HG02973 (cell line): ENCODE results near the gene AOPEP.

Experiments used
- ATAC-seq: cut with Tn5 transposase; IDR thresholded peaks from one replicate; pipeline ENCODE4 v1.9.1; 2021; ENCODE audit warnings: moderate library complexity; ENCODE audit not compliant: unreplicated experiment

Gene AOPEP

DNA sequence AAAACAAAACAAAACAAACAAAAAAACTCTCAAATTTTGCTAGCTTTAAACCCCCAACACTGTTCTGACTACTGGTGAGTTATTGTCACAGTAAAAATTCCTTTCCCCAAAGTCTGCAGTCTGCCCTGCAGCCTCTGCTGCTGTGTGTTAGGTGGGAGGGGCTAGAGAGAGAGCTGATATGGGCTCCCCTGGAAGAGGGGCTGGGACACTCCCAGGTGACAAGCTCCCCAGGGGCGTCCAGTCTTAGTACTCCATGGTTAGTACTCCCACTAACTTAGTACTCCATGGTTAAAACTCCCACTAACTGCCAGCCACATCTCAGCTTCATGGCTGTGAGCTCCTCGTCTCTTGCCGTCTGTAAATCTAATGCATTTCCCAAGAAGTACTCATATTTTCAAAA lies 399.2 kb downstream of the AOPEP start:
- ATAC-seq = no peak

DNA sequence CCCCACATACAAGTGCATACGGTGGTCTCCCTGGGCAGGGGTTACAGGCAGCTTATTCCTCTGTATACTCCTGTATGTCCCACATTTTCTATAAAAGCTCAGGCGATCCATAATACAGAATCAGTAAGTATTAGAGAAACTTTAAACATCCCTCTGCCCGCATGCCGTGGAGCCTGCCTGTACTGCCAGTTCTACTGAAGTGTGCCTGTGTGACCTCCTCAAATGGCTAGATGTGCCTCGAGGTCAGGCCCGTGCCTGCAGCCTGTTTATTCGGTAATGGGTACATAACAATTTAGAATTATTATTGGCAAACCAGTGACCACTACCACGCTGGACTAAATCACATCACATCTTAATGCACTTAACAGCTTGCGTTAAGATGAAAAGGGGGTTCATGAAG lies 400.2 kb downstream of the AOPEP start:
- ATAC-seq = no peak

GRCh38 chr9:95127249-95128176 lies 401.0 kb downstream of the AOPEP start:
- ATAC-seq = no peak

GRCh38 chr9:95128177-95128524 lies 401.7 kb downstream of the AOPEP start:
- ATAC-seq = no peak

GRCh38 chr9:95129476-95130291 lies 403.2 kb downstream of the AOPEP start:
- no peak for ATAC-seq

- no peak for ATAC-seq
These were observed 404.0 kb downstream of the AOPEP start for GRCh38 chr9:95130484-95130883.

GRCh38 chr9:95131023-95131943 lies 404.8 kb downstream of the AOPEP start:
- no peak for ATAC-seq

DNA sequence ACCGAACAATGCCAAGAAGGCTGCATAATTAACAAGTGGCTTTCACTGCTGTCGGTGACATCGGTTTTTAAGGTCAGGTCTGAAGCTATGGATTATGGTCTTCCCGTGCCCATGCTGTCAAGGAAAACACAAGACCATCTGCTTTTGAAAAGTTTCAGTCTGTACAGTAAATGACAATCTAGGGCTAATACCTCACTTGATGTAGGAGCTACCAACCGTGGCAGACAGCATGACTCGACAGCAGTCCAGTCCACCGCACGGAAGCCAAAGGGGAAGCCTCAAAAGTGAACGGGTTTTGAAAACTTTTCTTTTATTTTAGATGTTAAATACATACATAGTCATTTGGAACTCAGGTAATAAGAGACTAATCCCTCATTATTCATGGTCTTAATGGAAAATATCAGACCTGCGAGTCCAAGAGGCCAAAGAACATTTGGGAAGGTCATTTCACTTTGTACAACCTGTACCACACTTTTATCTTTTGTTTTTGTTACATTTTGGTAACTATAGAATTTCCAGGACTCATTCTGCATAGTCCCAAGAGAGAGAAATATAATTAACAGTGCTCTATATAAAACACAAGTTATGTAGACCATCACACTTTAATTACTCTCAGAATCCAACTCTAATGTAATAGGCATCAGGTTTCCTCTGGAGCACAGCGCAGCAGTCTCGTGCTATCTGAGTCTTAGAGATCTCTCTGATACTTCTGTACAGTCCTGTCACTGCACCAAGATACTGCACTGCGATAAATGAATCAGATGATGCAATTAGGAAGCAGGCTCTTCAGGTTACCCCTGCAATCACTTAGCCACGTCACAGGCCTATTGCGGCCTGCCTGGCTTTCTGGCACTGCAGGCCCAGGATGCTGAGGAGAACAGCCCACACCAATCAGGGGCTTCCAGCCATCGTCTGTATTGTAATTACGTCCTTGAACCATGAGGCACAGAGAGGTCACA lies 406.1 kb downstream of the AOPEP start:
- ATAC-seq = no peak

DNA sequence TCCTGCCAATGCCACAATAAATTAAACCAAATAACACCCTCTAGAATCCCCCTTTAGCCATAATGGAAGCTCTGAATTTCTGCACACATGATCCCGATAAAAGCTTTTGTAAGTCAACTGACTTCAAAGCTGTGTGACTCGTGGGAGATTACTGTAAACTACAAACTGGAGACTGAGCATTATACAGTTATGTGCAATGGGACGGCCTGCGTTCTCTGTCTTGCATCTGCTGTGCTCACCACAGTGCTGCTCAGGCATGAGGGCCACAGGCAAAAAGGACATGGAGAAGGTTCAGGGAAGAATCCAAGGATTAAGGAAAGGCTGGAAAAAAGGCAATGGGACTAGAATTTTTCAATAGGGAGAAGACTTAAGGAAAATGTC lies 406.8 kb downstream of the AOPEP start:
- no peak for ATAC-seq

- ATAC-seq = no peak
These were observed 408.0 kb downstream of the AOPEP start for GRCh38 chr9:95134457-95134881.

- ATAC-seq = no peak
These were observed 409.3 kb downstream of the AOPEP start for GRCh38 chr9:95135756-95136155.
